HG03432 (cell line): ENCODE results near the gene THOC1.
"Not testable (repeated sequence)": the region's sequence is repeated elsewhere in the genome, so short reads cannot be mapped to it uniquely, and the experiment has no call there.

Experiments
- ATAC-seq: cut with Tn5 transposase; IDR thresholded peaks from one replicate; pipeline ENCODE4 v1.9.1; 2021; ENCODE audit warnings: mild to moderate bottlenecking, moderate library complexity; ENCODE audit not compliant: unreplicated experiment

Gene THOC1

GRCh38 chr18:267688-268552, at the start of gene THOC1:
TSS of gene THOC1 (minus strand) at chr18:268047. CDS start at chr18:268019, 28 bp downstream.
- peak; percentile 94 for ATAC-seq

- ATAC-seq, result no peak
These were observed 49.8 kb upstream of the THOC1 start for GRCh38 chr18:317618-318017.

DNA sequence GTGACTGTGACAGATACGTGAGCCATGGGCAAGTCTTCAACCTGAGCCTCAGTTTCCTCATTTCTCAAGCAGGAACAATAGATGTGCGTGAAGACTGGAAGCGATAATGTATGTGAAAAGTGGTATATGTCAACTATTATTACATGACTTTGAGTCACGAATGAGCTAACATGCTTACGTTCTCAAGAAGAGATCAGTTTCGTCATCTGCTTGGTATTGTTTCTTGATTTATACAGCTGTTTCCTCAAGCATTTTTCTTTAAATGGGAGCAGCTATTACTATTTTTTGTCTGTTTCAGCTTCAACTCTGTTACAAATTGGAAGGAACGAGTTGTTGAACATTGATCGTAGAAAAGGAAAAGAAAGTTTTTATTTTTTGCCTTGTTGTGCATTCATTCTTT, 48.5 kb upstream of the THOC1 start:
- no peak for ATAC-seq

- ATAC-seq, result no peak
These were observed 46.1 kb upstream of the THOC1 start for GRCh38 chr18:313931-314330.

DNA sequence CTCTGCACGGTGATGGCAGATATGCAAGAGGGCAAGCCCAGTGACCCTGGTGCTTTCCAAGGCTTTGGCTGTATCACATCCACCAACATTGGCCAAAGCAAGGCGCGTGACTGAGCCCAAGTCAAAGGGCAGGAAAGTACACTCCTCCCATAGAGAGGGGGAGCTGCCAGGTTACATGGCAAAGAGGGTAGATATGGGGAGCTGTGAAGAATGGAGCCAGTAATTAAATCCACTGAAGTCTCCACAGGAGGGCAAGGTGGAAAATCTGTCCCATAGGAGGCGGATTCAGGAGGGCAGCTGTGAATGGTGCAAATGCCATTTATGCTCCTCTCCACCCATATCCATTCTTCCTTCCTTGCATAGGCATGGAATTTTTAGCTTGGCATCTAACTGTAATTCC, 44.6 kb upstream of the THOC1 start:
- ATAC-seq, result no peak

DNA sequence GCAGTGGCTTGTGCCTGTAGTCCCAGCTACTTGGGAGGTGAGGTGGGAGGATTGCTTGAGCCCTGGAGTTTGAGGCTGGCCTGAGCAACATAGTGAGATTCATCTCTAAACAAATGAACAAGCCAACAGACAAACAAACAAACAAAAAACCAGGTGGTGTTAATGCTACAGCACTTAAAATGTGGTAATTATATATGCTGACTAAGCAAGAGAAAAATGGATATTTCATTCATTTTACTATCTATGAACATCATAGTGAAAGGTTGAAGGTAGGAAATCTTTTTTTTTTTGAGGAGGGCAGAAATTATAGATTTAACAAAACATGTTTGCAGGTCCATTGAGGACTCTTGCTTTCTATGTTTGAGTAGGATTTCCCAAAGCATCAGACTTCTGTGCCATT, 42.2 kb upstream of the THOC1 start:
- no peak for ATAC-seq

- not testable (repeated sequence) for ATAC-seq
These were observed 40.2 kb upstream of the THOC1 start for GRCh38 chr18:308086-308485.

DNA sequence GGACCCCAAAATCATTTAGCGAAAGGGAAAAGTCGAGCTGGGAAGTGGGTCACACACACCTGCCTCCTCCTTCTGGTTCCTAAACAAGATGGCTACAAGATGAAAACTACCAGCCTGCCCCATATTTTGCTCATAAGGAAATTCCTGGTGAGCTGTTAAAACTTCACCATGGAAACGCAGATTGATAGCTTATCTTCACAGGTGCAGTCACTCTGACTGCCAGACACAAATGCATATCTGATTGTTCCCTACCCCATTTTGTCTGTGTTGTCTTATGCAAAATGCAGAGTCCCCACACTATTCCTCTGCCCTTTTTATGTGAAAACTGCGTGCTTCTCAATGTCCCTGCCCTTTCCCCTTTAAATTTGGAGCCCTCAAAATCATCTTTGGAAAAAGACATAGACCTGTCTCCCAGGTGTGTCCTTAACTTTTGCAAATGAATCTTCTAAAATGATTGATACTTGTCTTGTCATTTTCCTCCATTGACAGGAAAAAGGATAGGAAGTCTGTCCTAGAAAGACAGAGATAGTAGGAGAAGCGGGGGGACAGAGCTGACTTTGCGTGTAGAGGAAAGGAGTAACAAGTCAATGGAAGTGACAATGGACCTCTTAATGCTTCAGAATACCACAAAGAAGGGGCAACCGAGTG, 38.9 kb upstream of the THOC1 start:
- no peak for ATAC-seq

- ATAC-seq, result no peak
These were observed 37.2 kb upstream of the THOC1 start for GRCh38 chr18:305003-305501.

DNA sequence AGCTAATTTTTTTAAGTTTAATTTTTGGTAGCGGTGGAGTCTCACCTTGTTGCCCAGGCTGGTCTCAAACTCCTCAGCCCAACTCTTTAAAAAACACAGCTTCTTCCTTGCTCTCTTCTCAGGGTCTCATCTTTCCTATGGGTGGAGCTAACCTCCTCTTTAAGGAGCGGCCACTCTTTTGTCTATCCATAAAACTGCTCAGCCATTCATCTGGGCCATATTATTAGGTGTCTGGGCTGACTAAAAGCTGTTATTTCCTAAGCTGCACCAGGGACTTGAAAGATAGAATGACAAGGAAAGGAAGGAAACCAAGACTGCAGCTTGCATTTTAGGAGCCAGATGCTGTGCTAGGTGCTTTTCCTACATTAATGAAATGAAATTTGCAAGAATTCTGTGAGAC, 35.8 kb upstream of the THOC1 start:
- no peak for ATAC-seq

DNA sequence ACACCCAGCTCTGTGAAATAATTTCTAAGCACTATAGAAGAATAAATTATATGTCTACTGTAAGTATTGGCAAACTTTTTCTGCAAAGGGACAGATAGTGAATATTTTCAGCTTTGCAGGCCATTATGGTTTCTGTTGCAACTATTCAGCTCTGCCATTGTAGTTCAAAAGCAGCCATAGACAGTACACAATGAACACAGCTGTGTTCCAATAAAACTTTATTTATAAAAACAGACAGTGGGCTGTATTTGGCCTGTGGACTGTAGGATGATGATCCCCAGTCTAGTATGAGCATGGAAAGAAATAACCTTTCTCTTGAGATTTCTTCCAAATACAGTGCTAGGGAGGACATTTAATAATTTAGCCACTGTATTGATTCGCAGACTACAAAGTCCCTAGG, 35.2 kb upstream of the THOC1 start:
- ATAC-seq, result no peak

- no peak for ATAC-seq
These were observed 34.2 kb upstream of the THOC1 start for GRCh38 chr18:302097-302496.

DNA sequence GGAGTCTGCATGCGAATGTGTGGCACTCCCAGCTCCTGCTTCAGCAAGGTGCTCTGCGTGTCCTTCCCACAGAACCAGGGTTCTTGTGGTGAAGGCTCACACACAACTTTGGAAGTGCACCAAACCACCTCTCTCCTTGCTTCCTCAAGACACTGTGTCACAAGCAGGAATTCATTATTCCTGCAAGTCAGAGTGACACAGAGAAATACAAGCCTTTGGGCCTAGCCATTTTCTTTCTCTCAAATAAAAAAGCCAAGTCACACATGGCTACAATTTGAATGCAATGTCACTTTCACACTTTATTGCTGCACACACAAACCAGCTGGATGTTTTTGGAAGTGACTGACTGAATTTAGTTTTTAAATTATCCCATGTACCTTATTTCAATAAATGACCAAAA, 30.1 kb upstream of the THOC1 start:
- no peak for ATAC-seq

- no peak for ATAC-seq
These were observed 28.1 kb upstream of the THOC1 start for GRCh38 chr18:295756-296490.

GRCh38 chr18:294566-294965, 26.7 kb upstream of the THOC1 start:
- no peak for ATAC-seq

DNA sequence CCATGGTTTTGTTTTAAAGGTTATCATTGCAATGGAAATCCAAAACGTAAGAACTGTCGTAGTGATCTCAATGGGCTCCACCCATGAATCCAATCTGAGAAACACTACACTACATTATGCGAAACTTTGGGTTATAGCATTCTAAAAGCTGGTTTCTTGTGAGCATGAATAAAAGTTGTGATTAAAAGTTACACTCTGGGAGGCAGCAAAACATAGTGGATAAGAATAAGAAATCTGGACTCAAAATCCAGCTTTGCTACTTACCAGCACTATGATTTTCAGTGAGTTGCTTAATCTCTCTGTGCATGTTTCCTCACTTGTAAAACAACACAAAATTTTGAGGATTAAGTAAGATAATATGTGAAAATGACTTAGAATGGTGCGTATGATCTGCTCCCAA, 25.7 kb upstream of the THOC1 start:
- no peak for ATAC-seq

- no peak for ATAC-seq
These were observed 24.4 kb upstream of the THOC1 start for GRCh38 chr18:292271-292670.

- not testable (repeated sequence) for ATAC-seq
These were observed 22.1 kb upstream of the THOC1 start for GRCh38 chr18:289970-290369.

DNA sequence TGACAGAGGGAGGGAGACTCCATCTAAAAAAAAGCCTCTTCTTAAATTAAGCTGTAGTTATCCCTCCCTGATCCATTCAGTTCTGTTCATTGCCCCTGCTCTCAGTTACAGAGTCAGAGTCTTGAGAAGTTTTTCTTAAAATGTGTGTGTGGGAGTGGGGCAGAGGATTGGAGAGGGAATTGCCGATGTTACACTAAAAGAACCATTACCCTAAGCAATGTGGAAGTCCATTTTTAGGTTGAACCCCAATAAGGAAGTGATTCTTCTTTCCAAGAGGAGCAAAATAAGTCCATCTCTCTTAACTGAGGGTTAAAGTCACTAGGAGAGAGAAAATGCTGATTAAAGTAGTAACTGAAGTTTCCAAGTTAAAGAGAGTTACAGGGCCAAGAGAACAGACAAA, 21.2 kb upstream of the THOC1 start:
- ATAC-seq, result no peak

GRCh38 chr18:286515-287310, 18.9 kb upstream of the THOC1 start:
- ATAC-seq, result no peak

DNA sequence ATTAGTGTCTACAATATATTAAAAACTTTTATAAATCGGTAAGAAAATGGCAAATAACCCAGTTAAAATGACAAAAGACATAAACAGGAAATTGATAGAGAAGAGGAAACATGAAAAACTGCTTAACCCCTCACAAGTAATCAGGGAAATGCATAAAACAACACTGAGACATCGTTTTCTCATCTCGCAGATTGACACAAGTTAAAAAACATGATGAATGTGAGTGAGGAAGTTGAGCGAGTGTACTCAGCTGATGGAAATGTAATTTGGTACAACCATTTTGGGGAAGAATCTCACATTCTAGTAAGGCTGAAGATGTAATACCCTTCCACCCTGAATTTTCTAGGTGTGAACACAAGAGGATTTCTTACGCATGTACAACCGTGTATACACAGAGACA, 18.0 kb upstream of the THOC1 start:
- ATAC-seq, result no peak
